ENCODE data around the gene SPDYE6. TPM values are rescaled to one million over a fixed set of nuclear protein-coding genes. Genes with fewer than 3 reads are reported as not detected.
"Not testable (repeated sequence)": the region's sequence is repeated elsewhere in the genome, so short reads cannot be mapped to it uniquely, and the experiment has no call there.

SPDYE6 gene
- 7.8 TPM for polyA plus RNA-seq (2012; ENCODE audit: missing spikeins)

- not testable (repeated sequence) for DNase-seq (ENCODE audit: insufficient read length); FAIRE-seq
Measured at GRCh38 chr7:102356344-102356743, at the start of gene SPDYE6. TSS of gene SPDYE6 (minus strand) at chr7:102356444. CDS start at chr7:102356023, 421 bp downstream.

- not testable (repeated sequence) for DNase-seq (ENCODE audit: insufficient read length); FAIRE-seq
Measured at GRCh38 chr7:102404862-102405188, 48.6 kb upstream of the SPDYE6 start.

- FAIRE-seq (peak; percentile 92), DNase-seq (ENCODE audit: insufficient read length) (peak; percentile 46)
- TF ChIP-seq POLR2AphosphoS5 (IDR thresholded peaks at IDR 0.05; ENCODE audit: low read depth, low read length) (no peak), TAF1 (IDR thresholded peaks at IDR 0.05; ENCODE audit: borderline replicate concordance, low read depth, low read length) (no peak), POLR2A (IDR thresholded peaks at IDR 0.05; ENCODE audit: low read depth, low read length) (no peak)
Measured at GRCh38 chr7:102404005-102404861, 48.0 kb upstream of the SPDYE6 start.

- no peak for FAIRE-seq
- TF ChIP-seq POLR2AphosphoS5 (IDR thresholded peaks at IDR 0.05; ENCODE audit: low read depth, low read length) (no peak), POLR2A (IDR thresholded peaks at IDR 0.05; ENCODE audit: low read depth, low read length) (no peak), TAF1 (IDR thresholded peaks at IDR 0.05; ENCODE audit: borderline replicate concordance, low read depth, low read length) (no peak)
- DNase-seq (ENCODE audit: insufficient read length), result no peak
Measured at GRCh38 chr7:102403563-102403962, 47.3 kb upstream of the SPDYE6 start.

GRCh38 chr7:102400360-102400759, 44.1 kb upstream of the SPDYE6 start:
- TF ChIP-seq POLR2A (IDR thresholded peaks at IDR 0.05; ENCODE audit: low read depth, low read length) (no peak), TAF1 (IDR thresholded peaks at IDR 0.05; ENCODE audit: borderline replicate concordance, low read depth, low read length) (no peak), POLR2AphosphoS5 (IDR thresholded peaks at IDR 0.05; ENCODE audit: low read depth, low read length) (no peak)
- FAIRE-seq, result no peak

GRCh38 chr7:102398543-102398942, 42.3 kb upstream of the SPDYE6 start:
- FAIRE-seq, result no peak
- TF ChIP-seq TAF1 (IDR thresholded peaks at IDR 0.05; ENCODE audit: borderline replicate concordance, low read depth, low read length) (no peak), POLR2A (IDR thresholded peaks at IDR 0.05; ENCODE audit: low read depth, low read length) (no peak), POLR2AphosphoS5 (IDR thresholded peaks at IDR 0.05; ENCODE audit: low read depth, low read length) (no peak)

More at GRCh38 chr7:102400360-102400759, 44.1 kb upstream of the SPDYE6 start:
- no peak for DNase-seq (ENCODE audit: insufficient read length)

GRCh38 chr7:102396710-102397019, 40.4 kb upstream of the SPDYE6 start:
- TF ChIP-seq POLR2AphosphoS5 (IDR thresholded peaks at IDR 0.05; ENCODE audit: low read depth, low read length) (no peak), TAF1 (IDR thresholded peaks at IDR 0.05; ENCODE audit: borderline replicate concordance, low read depth, low read length) (no peak), POLR2A (IDR thresholded peaks at IDR 0.05; ENCODE audit: low read depth, low read length) (no peak)
- no peak for FAIRE-seq
- DNase-seq (ENCODE audit: insufficient read length), result no peak

More at GRCh38 chr7:102398543-102398942, 42.3 kb upstream of the SPDYE6 start:
- no peak for DNase-seq (ENCODE audit: insufficient read length)

- DNase-seq (ENCODE audit: insufficient read length) (peak; percentile 87), FAIRE-seq (peak; percentile 96)
- TF ChIP-seq POLR2AphosphoS5 (IDR thresholded peaks at IDR 0.05; ENCODE audit: low read depth, low read length), result peak; percentile 76
- 0 out of 2 replicates have a peak, but pooled peaks have one; percentile 25 for TF ChIP-seq TAF1 (IDR thresholded peaks at IDR 0.05; ENCODE audit: borderline replicate concordance, low read depth, low read length)
- TF ChIP-seq POLR2A (IDR thresholded peaks at IDR 0.05; ENCODE audit: low read depth, low read length), result peak; percentile 65
Measured at GRCh38 chr7:102395873-102396709, 39.8 kb upstream of the SPDYE6 start, which contains the start of gene PRKRIP1. TSS of gene PRKRIP1 (plus strand) at chr7:102396363. CDS start at chr7:102396412, 49 bp downstream.

GRCh38 chr7:102395592-102395872, 39.3 kb upstream of the SPDYE6 start:
- DNase-seq (ENCODE audit: insufficient read length) (no peak), FAIRE-seq (no peak)
- no peak for TF ChIP-seq POLR2AphosphoS5 (IDR thresholded peaks at IDR 0.05; ENCODE audit: low read depth, low read length)
- TF ChIP-seq POLR2A (IDR thresholded peaks at IDR 0.05; ENCODE audit: low read depth, low read length), result no peak
- TF ChIP-seq TAF1 (IDR thresholded peaks at IDR 0.05; ENCODE audit: borderline replicate concordance, low read depth, low read length), result no peak

- FAIRE-seq, result no peak
- no peak for TF ChIP-seq POLR2AphosphoS5 (IDR thresholded peaks at IDR 0.05; ENCODE audit: low read depth, low read length)
- no peak for TF ChIP-seq TAF1 (IDR thresholded peaks at IDR 0.05; ENCODE audit: borderline replicate concordance, low read depth, low read length)
- no peak for TF ChIP-seq POLR2A (IDR thresholded peaks at IDR 0.05; ENCODE audit: low read depth, low read length)
- DNase-seq (ENCODE audit: insufficient read length), result no peak
Measured at GRCh38 chr7:102393467-102393866, 37.2 kb upstream of the SPDYE6 start.

GRCh38 chr7:102392330-102392729, 36.1 kb upstream of the SPDYE6 start:
- TF ChIP-seq TAF1 (IDR thresholded peaks at IDR 0.05; ENCODE audit: borderline replicate concordance, low read depth, low read length) (no peak), POLR2A (IDR thresholded peaks at IDR 0.05; ENCODE audit: low read depth, low read length) (no peak), POLR2AphosphoS5 (IDR thresholded peaks at IDR 0.05; ENCODE audit: low read depth, low read length) (no peak)
- no peak for DNase-seq (ENCODE audit: insufficient read length)
- no peak for FAIRE-seq
